CD4-positive, alpha-beta T cell treated with Interleukin-17A for 1 hour (primary cell): Measurements from ENCODE around the gene PDZD7.

Experiments
- DNase-seq: peaks from one replicate; pipeline ENCODE4 v3.0.0-alpha.2; 2020

The PDZD7 gene

DNA sequence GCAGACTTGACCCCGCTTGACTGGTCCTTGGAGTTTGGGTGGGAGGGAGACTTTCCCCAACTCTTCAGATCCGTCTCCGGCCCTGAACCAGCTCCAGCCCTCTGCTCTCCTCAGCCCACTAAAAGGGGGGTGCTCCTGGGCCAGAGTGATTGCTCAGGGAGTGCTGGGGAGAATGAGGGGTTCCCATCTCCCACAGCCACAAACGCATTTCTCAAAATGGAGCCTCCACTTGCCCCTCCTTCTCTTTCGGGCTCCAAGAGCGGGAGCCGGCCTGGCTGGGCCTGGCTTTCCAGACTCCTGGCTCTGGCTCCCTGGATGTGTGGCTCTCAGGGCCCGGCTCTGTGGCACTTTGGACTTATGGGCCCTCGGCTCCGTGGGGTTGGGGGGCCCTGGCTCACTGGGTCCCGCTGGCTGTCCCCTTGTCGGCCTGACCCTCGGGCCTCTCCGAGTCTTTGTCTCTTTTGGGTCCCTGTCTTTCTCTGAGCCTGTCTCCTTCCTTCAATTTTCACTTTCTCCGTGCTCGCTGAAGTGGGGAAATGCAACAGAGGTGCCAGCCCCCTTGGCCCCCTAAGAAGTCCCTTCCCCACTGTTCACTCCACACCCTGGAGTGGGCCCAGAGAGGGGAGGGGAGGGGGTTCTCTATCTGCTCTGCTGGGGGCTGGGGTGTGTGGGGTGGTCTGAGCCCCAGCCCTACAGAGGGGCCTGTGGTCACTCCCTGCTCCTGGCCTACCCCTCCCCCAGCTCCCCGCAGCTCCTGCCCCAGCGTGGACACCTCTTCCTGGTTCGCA is 30.6 kb downstream of the PDZD7 start:
- DNase-seq = no peak

GRCh38 chr10:100999742-101000126 is 31.2 kb downstream of the PDZD7 start, which contains the start of gene LZTS2:
Gene LZTS2, plus strand, starts transcription at chr10:100999808. Its CDS starts 2,731 bp downstream, at chr10:101002539.
- no peak for DNase-seq

- peak; percentile 78 for DNase-seq
Observed at GRCh38 chr10:100998991-100999741, 31.8 kb downstream of the PDZD7 start.

- peak; percentile 61 for DNase-seq
Observed at GRCh38 chr10:100998183-100998990, 32.5 kb downstream of the PDZD7 start.

- DNase-seq = peak; percentile 71
Observed at GRCh38 chr10:100997360-100998182, 33.4 kb downstream of the PDZD7 start.

GRCh38 chr10:100996678-100997359 is 34.1 kb downstream of the PDZD7 start:
- peak; percentile 34 for DNase-seq

GRCh38 chr10:100995181-100995580 is 35.7 kb downstream of the PDZD7 start:
- no peak for DNase-seq

DNA sequence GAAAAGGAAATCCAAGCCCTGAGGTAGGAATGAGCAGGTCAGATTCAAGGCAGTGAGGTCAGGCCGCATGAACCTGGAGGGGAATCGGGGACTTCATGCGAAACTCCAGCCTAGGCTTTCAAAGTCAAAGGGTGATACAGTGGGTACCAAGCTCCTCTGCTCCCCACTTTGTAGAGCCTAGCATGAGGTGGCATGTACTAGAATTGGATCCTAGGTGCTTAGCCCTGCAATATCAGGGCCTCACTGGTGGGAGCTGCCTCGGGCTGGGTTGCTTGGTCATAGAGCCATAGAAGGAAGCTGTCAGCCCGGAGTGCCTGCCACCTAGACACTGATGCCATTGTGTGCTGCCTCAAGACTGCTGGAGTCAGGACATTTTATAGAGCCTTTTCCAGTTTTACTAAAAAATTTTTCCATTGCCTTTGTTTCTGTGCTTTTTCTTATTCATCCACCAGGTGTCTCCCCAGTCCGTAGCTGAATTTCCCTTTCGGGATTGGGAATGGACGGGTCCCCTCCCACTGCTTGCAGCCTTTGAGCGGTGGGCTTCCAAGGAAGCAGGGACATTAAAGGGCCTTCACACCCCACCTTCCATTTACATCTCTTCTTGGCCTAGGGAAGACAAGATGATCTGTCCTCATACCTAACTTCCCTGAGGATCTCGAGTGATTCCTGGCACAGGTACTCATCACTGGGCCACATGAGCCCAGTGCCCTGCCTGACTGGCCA is 36.8 kb downstream of the PDZD7 start:
- no peak for DNase-seq

DNA sequence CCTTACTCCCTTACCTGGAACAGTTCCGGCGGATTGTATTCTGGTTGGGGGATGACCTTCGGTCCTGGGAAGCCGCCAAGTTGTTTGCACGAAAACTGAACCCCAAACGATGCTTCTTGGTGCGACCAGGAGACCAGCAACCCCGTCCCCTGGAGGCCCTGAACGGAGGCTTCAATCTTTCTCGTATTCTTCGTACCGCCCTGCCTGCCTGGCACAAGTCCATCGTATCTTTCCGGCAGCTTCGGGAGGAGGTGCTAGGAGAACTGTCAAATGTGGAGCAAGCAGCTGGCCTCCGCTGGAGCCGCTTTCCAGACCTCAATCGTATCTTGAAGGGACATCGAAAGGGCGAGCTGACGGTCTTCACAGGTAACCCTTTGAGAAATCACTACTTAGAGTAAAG is 41.8 kb downstream of the PDZD7 start:
- DNase-seq = no peak

DNA sequence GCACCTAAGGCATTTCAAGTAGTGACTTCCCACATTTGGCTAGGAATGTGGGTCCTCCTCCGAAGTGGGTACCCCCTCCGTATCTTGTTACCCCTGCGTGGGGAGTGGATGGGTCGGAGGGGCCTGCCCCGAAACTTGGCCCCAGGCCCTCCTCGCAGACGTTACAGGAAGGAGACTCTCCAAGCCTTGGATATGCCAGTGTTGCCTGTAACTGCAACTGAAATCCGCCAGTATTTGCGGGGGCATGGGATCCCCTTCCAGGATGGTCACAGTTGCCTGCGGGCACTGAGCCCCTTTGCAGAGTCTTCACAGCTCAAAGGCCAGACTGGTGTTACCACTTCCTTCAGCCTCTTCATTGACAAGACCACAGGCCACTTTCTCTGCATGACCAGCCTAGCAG is 42.8 kb downstream of the PDZD7 start:
- no peak for DNase-seq

- no peak for DNase-seq
Observed at GRCh38 chr10:100987685-100988049, 43.3 kb downstream of the PDZD7 start.

- peak; percentile 86 for DNase-seq
Observed at GRCh38 chr10:100986952-100987684, 43.8 kb downstream of the PDZD7 start, which contains the start of the genes MRPL43 and TWNK. Gene MRPL43, minus strand, starts transcription at chr10:100987497. Its CDS starts 54 bp downstream, at chr10:100987443. Gene TWNK, plus strand, starts transcription at chr10:100987543. Its CDS starts 668 bp downstream, at chr10:100988211.

- no peak for DNase-seq
Observed at GRCh38 chr10:100986623-100986951, 44.3 kb downstream of the PDZD7 start.

- no peak for DNase-seq
Observed at GRCh38 chr10:100985336-100985735, 45.6 kb downstream of the PDZD7 start.

GRCh38 chr10:100984672-100985177 is 46.2 kb downstream of the PDZD7 start:
- DNase-seq = no peak

DNA sequence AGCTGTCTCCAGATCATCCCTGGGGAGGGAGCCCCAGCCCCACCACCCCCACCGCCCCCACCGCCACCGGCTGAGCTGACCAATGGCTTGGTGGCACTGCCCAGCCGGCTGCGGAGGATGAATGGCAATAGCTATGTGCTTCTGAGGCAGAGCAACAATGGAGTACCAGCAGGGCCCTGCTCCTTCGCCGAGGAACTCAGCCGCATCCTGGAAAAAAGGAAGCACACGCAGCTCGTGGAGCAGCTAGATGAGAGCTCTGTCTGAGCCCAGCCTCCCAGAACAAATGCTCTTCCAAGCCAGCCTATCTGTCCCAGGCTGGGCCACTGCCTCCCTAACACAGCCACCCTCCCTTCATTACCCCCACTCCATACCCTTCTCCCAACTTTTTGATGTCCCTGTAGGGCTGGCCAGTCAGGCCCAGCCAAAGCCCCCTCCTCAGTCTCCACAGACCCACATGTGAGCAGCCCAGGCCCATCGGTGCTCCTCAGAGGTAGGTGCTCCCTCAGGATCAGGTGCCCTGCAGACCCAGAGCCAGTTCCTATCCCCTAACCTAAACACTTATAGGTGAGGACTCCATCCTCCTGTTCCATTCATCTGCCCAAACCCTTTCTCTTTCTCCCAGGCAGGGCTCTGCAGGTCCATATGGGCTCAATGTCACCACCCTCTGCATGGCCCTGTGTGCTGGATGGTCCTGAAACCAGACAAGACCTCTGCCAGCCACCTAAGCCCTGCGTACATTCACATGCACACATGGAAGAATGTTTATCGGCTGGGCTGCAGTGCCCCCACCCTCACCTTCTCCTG is 46.9 kb downstream of the PDZD7 start:
- no peak for DNase-seq

GRCh38 chr10:100982916-100983830 is 47.8 kb downstream of the PDZD7 start:
- DNase-seq = no peak

- no peak for DNase-seq
Observed at GRCh38 chr10:100981178-100981772, 49.7 kb downstream of the PDZD7 start.
